Activated CD4-positive, alpha-beta T cell treated with anti-CD3 and anti-CD28 coated beads, Interleukin-2, amount 10 ng/mL, durations not matched to agents 24 days and 14 days (primary cell): ENCODE data around the gene NUMBL. TPM values are rescaled to one million over a fixed set of nuclear protein-coding genes. Genes with fewer than 3 reads are reported as not detected.
"Not testable (repeated sequence)": the region's sequence is repeated elsewhere in the genome, so short reads cannot be mapped to it uniquely, and the experiment has no call there.

ENCODE experiments used
- DNase-seq: peaks from one replicate; pipeline ENCODE4 v3.0.0; 2022
- H3K27ac Mint-ChIP-seq: one replicate; pipeline ENCODE4 v1.8.0; 2022; ENCODE audit warnings: mild to moderate bottlenecking, mixed read lengths
- H3K27me3 Mint-ChIP-seq: one replicate; pipeline ENCODE4 v1.8.0; 2022; ENCODE audit warnings: mixed read lengths
- H3K36me3 Mint-ChIP-seq: one replicate; pipeline ENCODE4 v1.8.0; 2022; ENCODE audit warnings: low read depth, mild to moderate bottlenecking, mixed read lengths
- H3K4me1 Mint-ChIP-seq: one replicate; pipeline ENCODE4 v1.8.0; 2021; ENCODE audit warnings: mixed read lengths
- H3K4me3 Mint-ChIP-seq: one replicate; pipeline ENCODE4 v1.8.0; 2022; ENCODE audit warnings: mild to moderate bottlenecking, moderate library complexity, mixed read lengths
- H3K9me3 Mint-ChIP-seq: one replicate; pipeline ENCODE4 v1.8.0; 2021; ENCODE audit warnings: mixed read lengths
- intact Hi-C: fragments of 100-400 bp; cut with micrococcal nuclease; formaldehyde crosslinking; loops from one replicate; pipeline ENCODE4 v1.15.1; 2023
- total RNA-seq: library from RNA; stranded (reverse); gene quantifications from 2 replicates; pipeline ENCODE4 v1.2.3, GENCODE V29; 2022

NUMBL gene
- total RNA-seq, 1 donor from 2014 or later, result 18.9 TPM

GRCh38 chr19:40632311-40633036 lies 58.0 kb downstream of the NUMBL start:
- Mint-ChIP-seq H3K27ac (no peak overlapping the region), H3K27me3 (peaks cover 12% of the 10 kb centered on the region)
- intact Hi-C loops, result no loop called here

GRCh38 chr19:40630571-40631160 lies 59.8 kb downstream of the NUMBL start:
- peaks cover 11% of the 10 kb centered on the region for H3K27me3 Mint-ChIP-seq
- H3K9me3 Mint-ChIP-seq, result no peaks in the 10 kb centered on the region
- H3K27ac Mint-ChIP-seq, result no peak overlapping the region
- intact Hi-C loops, result no loop called here
- H3K4me3 Mint-ChIP-seq, result no peak overlapping the region
- H3K36me3 Mint-ChIP-seq, result peaks cover 20% of the 10 kb centered on the region
- no peak for DNase-seq
- peaks cover 18% of the 10 kb centered on the region for H3K4me1 Mint-ChIP-seq

More at GRCh38 chr19:40632311-40633036, 58.0 kb downstream of the NUMBL start:
- H3K4me3 Mint-ChIP-seq, result no peak overlapping the region
- H3K36me3 Mint-ChIP-seq, result peaks cover 9% of the 10 kb centered on the region
- peaks cover 11% of the 10 kb centered on the region for H3K4me1 Mint-ChIP-seq
- H3K9me3 Mint-ChIP-seq, result no peaks in the 10 kb centered on the region
- no peak for DNase-seq

- Mint-ChIP-seq H3K4me3 (no peak overlapping the region), H3K9me3 (no peaks in the 10 kb centered on the region), H3K27ac (no peak overlapping the region), H3K36me3 (peaks cover 29% of the 10 kb centered on the region), H3K27me3 (peaks cover 3% of the 10 kb centered on the region), H3K4me1 (peaks cover 21% of the 10 kb centered on the region)
- intact Hi-C loops, result no loop called here
- DNase-seq, result no peak
Observed at GRCh38 chr19:40629346-40629745, 61.1 kb downstream of the NUMBL start.

GRCh38 chr19:40627486-40628279 lies 62.8 kb downstream of the NUMBL start:
- H3K36me3 Mint-ChIP-seq, result peaks cover 41% of the 10 kb centered on the region
- intact Hi-C loops, result no loop called here

GRCh38 chr19:40626918-40627317 lies 63.5 kb downstream of the NUMBL start:
- Mint-ChIP-seq H3K9me3 (no peaks in the 10 kb centered on the region), H3K27me3 (no peaks in the 10 kb centered on the region), H3K36me3 (peaks cover 46% of the 10 kb centered on the region), H3K4me3 (no peak overlapping the region), H3K27ac (no peak overlapping the region), H3K4me1 (peaks cover 24% of the 10 kb centered on the region)
- DNase-seq, result no peak
- intact Hi-C loops, result no loop called here

More at GRCh38 chr19:40627486-40628279, 62.8 kb downstream of the NUMBL start:
- no peak overlapping the region for H3K4me3 Mint-ChIP-seq
- H3K9me3 Mint-ChIP-seq, result no peaks in the 10 kb centered on the region
- no peaks in the 10 kb centered on the region for H3K27me3 Mint-ChIP-seq
- peaks cover 22% of the 10 kb centered on the region for H3K4me1 Mint-ChIP-seq
- H3K27ac Mint-ChIP-seq, result peak overlapping the region; percentile 60
- no peak for DNase-seq

- Mint-ChIP-seq H3K27ac (peak overlapping the region; percentile 75), H3K4me1 (peaks cover 27% of the 10 kb centered on the region), H3K9me3 (no peaks in the 10 kb centered on the region), H3K4me3 (no peak overlapping the region), H3K27me3 (no peaks in the 10 kb centered on the region), H3K36me3 (peaks cover 52% of the 10 kb centered on the region)
- intact Hi-C loops, result no loop called here
- no peak for DNase-seq
Observed at GRCh38 chr19:40625406-40626120, 64.9 kb downstream of the NUMBL start.

GRCh38 chr19:40624369-40625153 lies 65.9 kb downstream of the NUMBL start:
- Mint-ChIP-seq H3K4me1 (peaks cover 28% of the 10 kb centered on the region), H3K36me3 (peaks cover 50% of the 10 kb centered on the region), H3K27ac (peak overlapping the region; percentile 17)
- H3K4me3 Mint-ChIP-seq, DNase-seq, H3K9me3 Mint-ChIP-seq, intact Hi-C loops, H3K27me3 Mint-ChIP-seq: not testable (repeated sequence)

- intact Hi-C loops, result no loop called here
- Mint-ChIP-seq H3K4me1 (peaks cover 30% of the 10 kb centered on the region), H3K36me3 (peaks cover 57% of the 10 kb centered on the region), H3K27ac (peak overlapping the region; percentile 60), H3K9me3 (no peaks in the 10 kb centered on the region), H3K4me3 (no peak overlapping the region), H3K27me3 (no peaks in the 10 kb centered on the region)
- no peak for DNase-seq
Observed at GRCh38 chr19:40623403-40624251, 66.8 kb downstream of the NUMBL start.

GRCh38 chr19:40622773-40623075 lies 67.7 kb downstream of the NUMBL start:
- Mint-ChIP-seq H3K27me3 (no peaks in the 10 kb centered on the region), H3K9me3 (no peaks in the 10 kb centered on the region), H3K4me3 (no peak overlapping the region), H3K27ac (peak overlapping the region; percentile 51), H3K36me3 (peaks cover 63% of the 10 kb centered on the region), H3K4me1 (peaks cover 33% of the 10 kb centered on the region)
- intact Hi-C loops, result no loop called here
- no peak for DNase-seq

- H3K9me3 Mint-ChIP-seq, result no peaks in the 10 kb centered on the region
- no peaks in the 10 kb centered on the region for H3K27me3 Mint-ChIP-seq
- no peak for DNase-seq
- H3K4me1 Mint-ChIP-seq, result peaks cover 33% of the 10 kb centered on the region
- peak overlapping the region; percentile 54 for H3K27ac Mint-ChIP-seq
- peaks cover 61% of the 10 kb centered on the region for H3K36me3 Mint-ChIP-seq
- H3K4me3 Mint-ChIP-seq, result no peak overlapping the region
- intact Hi-C loops, result no loop called here
Observed at GRCh38 chr19:40621966-40622772, 68.3 kb downstream of the NUMBL start.

GRCh38 chr19:40621283-40621682 lies 69.2 kb downstream of the NUMBL start:
- peak overlapping the region; percentile 41 for H3K27ac Mint-ChIP-seq

GRCh38 chr19:40620161-40620485 lies 70.3 kb downstream of the NUMBL start:
- no peak overlapping the region for H3K4me3 Mint-ChIP-seq
- H3K9me3 Mint-ChIP-seq, result no peaks in the 10 kb centered on the region
- peaks cover 32% of the 10 kb centered on the region for H3K4me1 Mint-ChIP-seq
- H3K27ac Mint-ChIP-seq, result peak overlapping the region; percentile 66
- DNase-seq, result no peak
- intact Hi-C loops, result no loop called here
- no peaks in the 10 kb centered on the region for H3K27me3 Mint-ChIP-seq
- H3K36me3 Mint-ChIP-seq, result peaks cover 55% of the 10 kb centered on the region

More at GRCh38 chr19:40621283-40621682, 69.2 kb downstream of the NUMBL start:
- peaks cover 34% of the 10 kb centered on the region for H3K4me1 Mint-ChIP-seq
- H3K27me3 Mint-ChIP-seq, result no peaks in the 10 kb centered on the region
- intact Hi-C loops, result no loop called here
- peaks cover 59% of the 10 kb centered on the region for H3K36me3 Mint-ChIP-seq
- no peaks in the 10 kb centered on the region for H3K9me3 Mint-ChIP-seq
- H3K4me3 Mint-ChIP-seq, result no peak overlapping the region
- no peak for DNase-seq
